ENCODE results near the gene KCNS3.

GRCh38 chr2:17981936-17982335 is 103.5 kb downstream of the KCNS3 start:
- TF ChIP-seq TARDBP (IDR thresholded peaks at IDR 0.05): no peak
- TF ChIP-seq FOXA1 (IDR thresholded peaks at IDR 0.05): no peak

Measured in HEK293T (cell line).